HG03045 (cell line): Measurements from ENCODE around the gene HSPB8.

Experiments used
- ATAC-seq: cut with Tn5 transposase; IDR thresholded peaks from one replicate; pipeline ENCODE4 v1.9.1; 2021; ENCODE audit warnings: mild to moderate bottlenecking, moderate library complexity; ENCODE audit not compliant: unreplicated experiment

HSPB8 gene

DNA sequence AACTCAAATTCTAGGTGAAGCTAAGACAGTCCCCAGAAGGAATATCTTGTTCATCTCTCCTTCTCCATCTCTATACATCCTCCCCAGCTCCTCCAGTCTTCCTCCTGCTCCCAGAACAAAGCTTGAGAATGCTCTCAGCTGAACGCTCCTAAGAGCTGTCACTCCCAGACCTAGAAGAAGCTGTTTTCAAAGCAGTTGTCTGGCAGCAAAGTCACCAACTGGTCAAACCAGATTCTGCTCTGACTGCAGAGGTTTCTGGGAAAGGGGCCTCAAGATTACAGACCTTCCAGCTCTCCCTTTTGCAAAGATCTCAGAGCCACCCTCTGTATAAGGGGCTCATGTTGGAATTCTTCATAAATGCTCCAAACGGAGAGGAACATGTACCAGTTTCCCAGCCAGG is 9.6 kb upstream of the HSPB8 start:
- no peak for ATAC-seq

DNA sequence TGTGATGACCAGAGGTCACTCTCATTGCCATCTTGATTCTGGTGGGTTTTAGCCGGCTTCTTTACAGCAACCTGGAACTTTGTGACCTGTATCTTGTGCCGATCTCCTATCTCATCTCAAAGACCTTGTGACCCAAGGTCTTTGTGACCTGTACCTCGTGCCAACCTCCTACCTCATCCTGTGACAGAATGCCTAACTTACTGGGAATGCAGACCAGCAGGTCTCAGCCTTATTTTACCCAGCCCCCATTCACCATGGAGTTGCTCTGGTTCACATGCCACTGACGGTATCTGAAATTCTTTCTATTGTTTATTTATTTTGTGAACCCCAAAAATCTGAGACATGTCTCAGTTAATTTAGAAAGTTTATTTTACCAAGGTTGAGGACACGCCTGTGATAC is 7.4 kb upstream of the HSPB8 start:
- ATAC-seq = no peak

DNA sequence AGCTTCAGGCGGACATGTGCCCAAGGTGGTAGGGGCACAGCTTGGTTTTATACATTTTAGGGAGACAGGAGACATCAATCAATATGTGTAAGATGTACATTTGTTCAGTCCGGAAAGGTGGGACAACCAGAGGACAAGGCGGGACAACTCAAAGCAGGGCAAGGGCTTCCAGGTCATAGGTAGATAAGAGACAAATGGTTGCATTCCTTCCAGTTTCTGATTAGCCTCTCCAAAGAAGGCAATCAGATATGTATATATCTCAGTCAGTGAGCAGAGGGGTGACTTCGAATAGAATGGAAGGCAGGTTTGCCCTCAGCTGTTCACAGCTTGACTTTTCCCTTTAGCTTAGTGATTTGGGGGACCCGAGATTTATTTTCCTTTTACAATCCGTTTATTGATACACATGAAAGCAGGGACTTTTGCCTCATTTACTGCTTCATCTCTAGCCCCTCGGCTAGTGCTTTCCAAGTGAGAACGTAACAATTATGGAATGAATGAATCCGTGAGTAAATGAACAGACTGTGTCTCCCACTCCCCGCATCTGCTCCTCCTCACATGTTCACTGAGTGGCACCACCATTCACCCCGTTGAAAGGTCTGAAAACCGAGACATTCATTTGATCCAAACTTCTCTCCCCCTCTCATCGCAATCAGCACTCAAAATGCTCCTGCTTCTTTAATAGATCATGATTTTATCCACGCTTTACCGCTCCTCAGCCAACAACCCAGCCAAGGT is 6.9 kb upstream of the HSPB8 start:
- no peak for ATAC-seq

DNA sequence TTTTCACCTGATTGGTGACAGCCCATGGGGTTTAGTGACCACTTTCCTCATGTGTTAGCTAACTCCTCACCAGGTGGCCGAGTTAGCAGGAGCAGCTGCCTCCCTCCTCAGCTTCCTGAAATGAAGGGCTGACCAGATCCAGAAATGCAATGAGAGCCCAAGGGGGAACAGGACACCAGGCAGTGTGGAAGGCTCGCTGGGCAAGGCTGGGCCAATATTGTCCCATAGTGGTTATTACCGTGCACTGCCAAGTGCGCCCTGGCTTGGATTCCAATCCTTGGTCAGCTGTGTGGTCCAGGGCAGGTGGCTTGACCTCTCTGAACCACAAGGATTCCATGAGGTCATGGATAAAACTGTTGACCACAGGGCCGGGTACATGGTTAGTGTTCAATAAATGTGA is 3.6 kb upstream of the HSPB8 start:
- no peak for ATAC-seq

DNA sequence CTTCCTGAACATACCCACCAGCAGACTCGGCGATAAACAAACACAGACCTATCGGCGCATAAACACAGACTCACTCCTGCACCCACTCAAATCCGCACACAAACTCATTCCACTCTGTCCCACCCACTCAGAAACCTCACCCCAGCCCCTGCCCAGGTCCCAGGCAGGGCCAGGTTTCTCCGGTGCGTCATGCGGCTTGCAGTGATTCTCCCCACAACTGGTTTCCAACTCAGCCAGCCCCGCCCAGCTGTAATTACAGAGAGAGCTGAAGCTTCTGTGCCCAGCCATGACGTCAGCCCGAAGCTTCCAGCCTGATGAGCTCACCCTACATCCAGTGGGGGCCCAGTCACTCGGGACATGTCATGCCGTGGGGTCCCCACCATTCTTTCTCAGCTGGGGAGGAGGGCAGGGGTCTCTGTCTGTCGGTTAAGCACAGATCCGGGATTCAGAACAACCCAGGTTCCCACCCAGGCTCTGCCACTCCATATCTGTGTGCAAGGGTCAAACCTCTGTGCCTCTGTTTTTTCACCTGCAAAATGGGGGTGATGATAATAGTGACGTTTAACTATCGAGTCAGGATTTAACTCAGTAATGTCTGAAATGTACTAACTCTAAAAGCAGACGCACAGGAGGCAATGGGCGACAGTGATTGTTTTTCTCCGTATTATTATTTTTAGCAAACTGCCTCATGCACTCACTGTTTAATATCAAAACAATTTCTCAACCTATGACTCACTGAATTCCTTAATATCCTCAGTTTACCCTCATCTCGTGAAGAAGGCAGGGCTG is 2.3 kb upstream of the HSPB8 start:
- ATAC-seq = no peak

DNA sequence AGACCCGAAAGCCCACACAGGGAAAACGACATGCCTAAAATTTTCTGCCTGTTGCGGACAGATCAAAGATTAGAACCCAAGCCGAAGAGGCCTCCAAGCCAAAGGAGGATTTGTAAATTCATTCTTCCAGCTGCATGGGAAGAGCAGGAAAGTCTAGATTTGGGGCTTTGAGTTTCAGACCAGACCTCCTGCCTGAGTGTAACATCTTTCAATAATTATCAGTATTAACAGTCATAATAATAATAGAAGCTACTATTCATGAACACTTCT is 1.7 kb upstream of the HSPB8 start:
- ATAC-seq = no peak

DNA sequence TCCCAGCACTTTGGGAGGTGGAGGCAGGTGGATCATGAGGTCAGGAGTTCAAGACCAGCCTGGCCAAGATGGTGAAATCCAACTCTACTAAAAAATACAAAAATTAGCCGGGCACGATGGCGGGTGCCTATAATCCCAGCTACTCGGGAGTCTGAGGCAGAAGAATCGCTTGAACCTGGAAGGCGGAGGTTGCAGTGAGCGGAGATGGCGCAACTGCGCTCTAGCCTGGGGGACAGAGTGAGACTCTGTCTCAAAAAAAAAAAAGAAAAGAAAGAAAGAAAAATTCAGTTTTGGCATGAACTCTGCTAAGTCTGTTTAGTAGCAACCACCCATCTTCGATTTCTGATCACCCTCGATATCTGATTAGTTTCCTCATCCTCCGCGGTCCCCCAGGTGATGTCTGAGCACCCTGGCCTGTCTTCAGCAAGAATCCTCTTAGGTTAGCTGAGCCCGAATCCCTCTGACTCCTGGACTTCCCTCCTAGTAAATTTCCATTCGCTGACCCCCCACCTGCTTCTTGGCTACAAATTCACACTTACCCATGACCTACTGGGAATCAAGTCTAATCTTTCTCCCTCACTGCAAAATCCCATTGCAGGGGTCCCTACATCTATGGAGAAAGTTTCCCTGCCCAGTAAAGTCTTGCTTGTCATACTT is 879 bp upstream of the HSPB8 start:
- ATAC-seq = no peak

DNA sequence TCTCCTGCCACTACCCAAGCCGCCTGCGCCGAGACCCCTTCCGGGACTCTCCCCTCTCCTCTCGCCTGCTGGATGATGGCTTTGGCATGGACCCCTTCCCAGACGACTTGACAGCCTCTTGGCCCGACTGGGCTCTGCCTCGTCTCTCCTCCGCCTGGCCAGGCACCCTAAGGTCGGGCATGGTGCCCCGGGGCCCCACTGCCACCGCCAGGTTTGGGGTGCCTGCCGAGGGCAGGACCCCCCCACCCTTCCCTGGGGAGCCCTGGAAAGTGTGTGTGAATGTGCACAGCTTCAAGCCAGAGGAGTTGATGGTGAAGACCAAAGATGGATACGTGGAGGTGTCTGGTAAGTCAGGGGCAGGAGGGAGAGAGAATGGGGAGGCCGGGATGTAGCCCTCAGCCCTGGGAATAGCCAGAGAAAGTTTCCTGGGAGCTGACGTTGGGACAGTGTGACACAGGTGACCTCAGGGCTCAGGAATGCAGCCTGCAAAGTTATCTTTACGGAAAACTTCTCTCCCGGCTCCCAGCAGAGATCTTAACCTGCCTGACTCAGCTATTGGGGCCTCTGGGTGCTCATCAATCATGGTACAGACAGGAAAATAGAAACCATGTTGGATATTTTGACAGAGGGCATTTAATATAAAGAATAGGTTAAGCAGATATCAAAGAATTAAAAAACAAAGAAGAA is 747 bp downstream of the HSPB8 start:
- ATAC-seq = no peak

DNA sequence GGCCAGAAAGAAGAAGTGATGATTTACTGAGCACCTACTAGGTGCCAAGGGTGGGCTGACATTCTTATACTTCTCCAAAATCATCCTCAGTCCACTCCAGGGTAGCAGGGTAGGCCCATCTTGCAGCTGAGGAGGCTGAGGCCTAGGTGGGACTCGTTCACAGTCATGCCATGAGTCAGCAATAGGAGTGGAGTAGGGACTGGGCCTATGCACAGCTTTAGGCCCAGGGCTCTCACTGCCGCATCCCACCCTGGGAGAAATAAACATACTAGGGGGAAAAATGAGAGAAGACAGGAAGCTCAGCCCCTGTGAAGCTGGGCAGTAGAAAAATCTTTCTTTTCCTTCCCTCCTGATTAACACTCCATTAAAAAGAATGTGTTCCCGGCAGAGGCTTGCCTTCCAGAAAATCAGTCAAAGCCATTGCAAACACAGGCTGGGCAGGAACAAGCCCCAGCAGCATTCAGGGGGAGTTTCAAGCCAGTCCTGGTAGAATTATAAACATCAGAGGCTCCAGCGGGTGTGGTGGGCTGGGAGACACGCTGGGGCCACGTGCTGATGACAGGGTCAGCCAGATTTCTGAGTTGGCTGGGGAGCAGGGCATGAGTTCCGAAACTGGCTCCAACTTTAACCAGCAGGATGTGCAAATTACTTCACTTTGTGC is 1.8 kb downstream of the HSPB8 start:
- no peak for ATAC-seq

DNA sequence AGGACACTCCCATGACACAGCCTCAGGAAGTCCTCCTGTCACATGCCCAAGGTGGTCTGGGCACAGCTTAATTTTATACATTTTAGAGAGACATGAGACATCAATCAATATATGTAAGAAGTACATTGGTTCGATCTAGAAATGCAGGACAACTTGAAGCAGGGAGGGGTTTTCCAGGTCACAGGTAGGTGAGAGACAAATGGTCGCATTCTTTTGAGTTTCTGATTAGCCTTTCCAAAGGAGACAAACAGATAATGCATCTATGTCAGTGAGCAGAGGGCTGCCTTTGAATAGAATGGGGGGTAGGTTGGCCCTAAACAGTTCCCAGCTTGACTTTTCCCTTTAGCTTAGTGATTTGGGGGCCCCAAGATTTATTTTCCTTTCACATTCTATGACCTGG is 2.5 kb downstream of the HSPB8 start:
- ATAC-seq = no peak

DNA sequence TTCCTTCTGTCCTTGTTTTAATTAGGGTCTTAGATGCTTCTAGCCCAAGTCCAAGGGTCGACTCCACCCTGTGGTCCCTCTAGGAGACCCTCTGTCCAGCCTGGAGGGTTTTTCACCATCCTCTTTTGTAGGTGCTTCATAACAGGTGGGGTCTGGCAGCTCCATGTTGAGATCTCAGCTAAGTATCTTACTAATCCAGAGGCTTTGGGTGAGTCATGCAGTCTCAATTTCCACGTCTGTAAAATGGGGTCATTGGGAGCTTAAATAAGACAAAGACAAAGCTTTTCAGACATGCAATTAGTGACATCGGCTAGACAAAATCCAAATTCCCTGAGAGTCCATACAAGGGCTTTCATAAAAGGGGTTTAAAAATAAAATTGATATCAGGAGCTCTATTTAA is 3.2 kb downstream of the HSPB8 start:
- ATAC-seq = no peak

DNA sequence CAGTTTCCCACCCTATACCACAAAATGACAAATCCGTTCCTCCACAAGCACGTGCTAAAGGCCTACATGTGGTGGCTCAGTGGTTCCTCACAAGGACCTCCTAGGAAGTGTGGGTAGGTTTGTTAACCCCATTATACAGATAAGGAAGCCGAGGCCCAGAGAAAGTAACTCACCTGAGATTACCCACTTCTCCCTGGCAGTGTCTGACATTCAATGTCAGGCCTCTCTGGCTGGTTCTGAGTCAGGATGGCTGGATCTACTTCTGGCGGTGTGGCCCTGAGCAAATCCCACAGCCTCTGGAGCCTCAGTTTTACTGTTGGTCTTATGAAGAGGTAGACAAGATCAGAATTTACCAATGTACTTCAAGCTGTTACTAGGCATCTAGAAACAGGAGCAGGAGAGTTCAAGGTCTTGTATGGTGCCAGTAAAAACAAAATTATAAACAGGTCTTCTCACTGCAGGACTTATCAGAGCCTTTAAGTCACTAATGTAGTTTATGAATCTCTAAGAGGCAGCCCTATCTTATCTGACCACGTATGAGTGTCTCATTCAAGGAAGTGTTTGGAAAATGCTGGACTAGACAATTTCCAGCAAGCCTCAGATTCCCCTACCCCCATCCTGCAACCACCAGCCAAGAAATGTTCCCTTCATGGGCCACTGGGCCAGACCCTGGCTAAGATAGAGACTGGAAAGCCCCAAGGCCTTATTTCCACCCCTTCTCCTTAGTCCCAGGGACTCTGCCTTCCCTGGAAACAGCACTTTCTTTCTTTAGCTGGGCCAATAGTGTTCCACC is 4.2 kb downstream of the HSPB8 start:
- no peak for ATAC-seq

DNA sequence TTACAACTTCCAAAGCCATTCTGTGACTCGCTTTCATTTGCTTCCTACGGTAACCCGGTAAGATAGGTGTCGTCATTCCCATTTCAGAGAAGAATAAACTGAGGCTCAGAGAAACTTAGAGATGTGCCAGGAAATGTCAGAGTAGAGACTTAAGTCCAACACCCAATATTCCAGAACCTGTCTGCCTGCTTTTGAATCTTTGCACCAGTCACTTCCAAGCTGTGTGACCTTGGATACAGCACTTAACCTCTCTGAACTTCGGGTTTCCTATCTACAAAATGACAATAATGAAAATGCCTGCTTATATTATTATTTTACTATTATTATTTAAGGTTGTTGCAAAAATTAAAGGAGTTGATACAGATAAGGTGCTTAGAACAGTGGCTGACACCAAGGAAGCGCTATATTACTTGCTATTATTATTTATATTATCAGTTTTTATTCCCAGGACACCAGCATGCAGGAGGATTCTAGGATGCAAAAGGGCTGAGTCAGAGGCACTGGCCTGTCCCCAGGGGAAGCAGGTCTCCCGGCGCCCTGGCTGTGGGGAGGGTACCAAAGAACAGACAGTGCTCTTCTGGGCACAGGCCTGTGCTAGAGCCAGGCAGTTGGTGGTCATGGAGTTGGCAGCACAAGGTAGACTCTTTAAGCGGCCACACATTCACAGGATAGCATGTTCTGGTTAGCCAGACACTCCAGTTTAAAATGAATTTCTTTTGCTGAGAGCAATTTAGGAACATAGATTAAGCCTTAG is 5.4 kb downstream of the HSPB8 start:
- no peak for ATAC-seq

DNA sequence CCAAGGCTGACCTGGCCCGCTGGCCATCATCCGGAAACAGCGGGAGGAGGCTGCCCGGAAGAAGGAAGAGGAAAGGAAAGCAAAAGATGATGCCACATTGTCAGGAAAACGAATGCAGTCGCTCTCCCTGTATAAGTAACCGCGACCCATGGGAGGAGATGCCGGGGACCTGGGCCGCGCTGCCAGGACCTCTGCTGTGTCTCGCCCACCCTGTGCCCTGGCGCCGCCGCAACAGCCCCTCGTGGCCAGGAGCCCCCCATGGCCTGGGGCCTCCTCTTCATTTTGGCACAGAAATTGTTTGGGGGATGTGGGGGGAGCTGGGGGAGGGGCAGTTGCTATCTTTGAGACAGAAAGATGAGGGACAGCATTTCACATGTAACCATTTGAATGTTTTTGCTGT is 16.5 kb downstream of the HSPB8 start:
- ATAC-seq = no peak

DNA sequence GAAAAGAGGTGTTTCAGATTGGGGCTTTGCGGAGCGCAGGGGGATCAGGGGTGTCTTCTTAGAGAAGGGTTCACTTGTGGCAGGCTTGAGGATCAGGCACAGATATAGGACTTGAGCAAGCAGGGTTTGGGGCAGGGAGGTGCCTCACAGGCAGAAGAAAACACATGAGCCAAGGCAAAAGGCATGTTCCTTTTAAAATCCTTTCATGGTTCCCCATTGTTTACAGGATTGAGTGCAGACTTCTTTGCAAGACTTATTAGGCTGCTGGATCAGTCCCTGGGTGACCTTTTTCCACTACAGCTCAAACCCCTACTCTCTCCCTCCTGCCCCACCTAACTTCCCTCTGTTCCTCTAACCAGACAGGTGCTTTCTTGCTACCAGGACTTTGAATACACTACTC is 19.7 kb downstream of the HSPB8 start:
- ATAC-seq = no peak

DNA sequence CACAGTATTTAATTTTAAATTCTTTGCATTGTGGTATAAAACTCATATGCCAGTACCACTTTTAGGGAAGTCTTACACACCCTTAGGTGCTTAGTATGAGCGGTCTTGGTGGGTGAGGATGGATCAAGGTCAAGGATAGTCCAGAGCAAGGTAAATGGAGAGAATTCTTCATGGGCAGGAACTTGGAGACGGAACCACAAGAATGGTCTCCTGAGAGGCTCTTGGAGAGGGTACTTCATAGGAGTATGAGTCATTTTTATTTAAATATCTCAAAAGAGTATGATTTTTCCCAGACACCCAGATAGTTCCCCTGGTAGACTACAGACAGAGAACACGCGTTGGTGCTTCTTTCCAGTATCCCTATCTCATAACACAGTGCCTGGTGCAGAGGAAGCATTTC is 21.9 kb downstream of the HSPB8 start:
- ATAC-seq = no peak

DNA sequence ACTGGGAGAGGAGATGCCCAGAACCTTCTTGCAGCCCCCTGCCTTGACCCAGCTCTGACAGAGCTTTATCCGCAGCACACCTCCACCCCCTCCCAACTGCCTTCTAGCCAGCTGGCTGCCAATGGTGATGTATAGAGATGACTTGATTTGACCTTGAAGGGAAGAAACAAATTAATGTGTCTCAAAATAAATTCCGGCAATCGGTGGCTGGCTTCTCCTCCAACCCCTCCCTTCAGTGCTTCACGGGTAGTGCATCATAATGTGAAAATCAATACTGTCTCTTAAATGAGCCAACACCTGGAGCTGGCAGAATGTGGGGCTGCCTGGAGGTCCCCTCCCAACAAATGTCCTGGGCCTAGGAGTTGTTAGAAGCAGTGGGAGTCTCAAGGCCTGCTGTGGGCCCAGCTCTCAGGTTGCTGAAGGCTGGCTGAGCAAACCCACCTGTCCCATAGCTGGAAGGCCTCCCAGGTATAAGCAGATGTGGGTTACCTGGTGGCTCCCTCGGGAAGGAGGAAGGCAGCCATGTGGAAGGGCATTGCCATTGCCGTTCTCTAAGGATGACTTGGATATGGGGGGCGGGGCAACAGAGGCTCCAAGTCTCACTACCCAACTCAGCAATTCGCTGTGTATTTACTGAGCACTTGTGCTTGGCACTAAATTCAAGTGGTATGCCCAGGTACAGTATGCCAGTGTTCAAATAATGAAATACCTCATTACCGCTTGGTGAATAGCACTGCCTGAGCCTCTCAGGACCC is 23.2 kb downstream of the HSPB8 start:
- ATAC-seq = no peak

DNA sequence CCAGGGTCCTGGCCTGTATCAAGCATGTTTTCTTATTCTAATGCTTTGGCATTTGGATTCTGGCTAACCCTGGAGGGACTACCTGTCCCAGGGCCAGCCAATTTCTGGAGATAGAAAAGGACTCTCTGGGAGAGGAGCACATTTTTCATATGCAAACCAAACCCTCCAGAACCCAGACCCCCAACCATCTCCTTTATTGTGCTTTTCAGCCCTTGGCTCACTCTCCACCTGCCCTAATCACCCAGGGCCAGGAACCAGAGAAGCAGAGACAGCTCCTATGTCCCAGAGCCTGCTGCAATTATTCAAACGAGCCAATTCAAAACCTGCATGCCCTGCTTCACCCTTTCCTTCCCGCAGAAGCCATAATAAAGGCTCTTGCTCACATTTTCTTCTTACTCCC is 23.8 kb downstream of the HSPB8 start:
- no peak for ATAC-seq

DNA sequence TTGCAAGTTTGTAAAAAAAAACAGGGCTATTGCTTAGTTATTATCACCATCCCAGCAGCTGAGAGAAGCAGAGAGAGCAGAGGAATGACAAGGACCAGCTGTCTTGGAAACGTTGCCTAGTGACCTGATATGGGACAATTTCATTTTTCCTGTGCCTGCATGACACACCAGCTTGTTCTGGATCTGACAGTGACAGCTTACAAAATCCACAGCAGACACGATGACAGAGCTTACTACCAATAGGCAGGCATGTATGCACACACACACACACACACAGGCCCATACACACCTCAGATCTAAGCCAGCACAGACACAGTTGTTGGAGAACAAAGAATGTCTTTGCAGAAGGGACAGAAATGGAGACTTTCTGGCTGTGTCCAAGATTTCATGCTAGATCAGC is 25.4 kb downstream of the HSPB8 start:
- ATAC-seq = no peak
